GDM1 (cell line): ENCODE measurements around the gene MTMR12.

Experiments
- DNase-seq: peaks from one replicate; lab custom pipeline; 2025; lab: John Stamatoyannopoulos, UW

Gene MTMR12

DNA sequence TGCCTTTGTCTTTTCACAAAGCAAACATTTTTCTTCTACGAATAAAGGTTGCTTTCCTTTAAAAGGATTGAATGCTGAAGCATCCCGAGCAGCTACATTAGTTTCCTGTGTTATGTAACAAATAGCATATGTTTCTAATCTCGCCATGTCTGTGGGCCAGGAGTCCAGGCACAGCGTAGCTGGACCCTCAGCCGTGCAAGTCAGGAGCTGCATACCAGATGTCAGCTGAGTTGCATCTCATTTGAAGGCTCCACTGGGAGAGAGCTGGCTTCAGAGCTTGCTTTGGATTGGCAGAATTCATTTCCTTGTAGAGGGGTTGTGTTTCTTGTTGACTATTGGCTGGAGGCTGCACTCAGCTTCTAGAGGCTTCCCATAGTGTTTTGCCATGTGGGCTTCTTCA, 122.6 kb downstream of the MTMR12 start:
- no peak for DNase-seq

GRCh38 chr5:32187675-32188074, 125.1 kb downstream of the MTMR12 start:
- no peak for DNase-seq

GRCh38 chr5:32182463-32183063, 130.2 kb downstream of the MTMR12 start:
- DNase-seq: no peak
